Activated CD4-positive, alpha-beta T cell treated with anti-CD3 and anti-CD28 coated beads, Interleukin-2, amount 10 ng/mL, durations not matched to agents 24 days and 14 days (primary cell): ENCODE results near the gene LARP4B. TPM values are rescaled to one million over a fixed set of nuclear protein-coding genes. Genes with fewer than 3 reads are reported as not detected.
A peak's percentile ranks its signal among the peaks of the same experiment; 100 is the strongest.

Source experiments
- DNase-seq: peaks from one replicate; pipeline ENCODE4 v3.0.0; 2022
- H3K27ac Mint-ChIP-seq: one replicate; pipeline ENCODE4 v1.8.0; 2022; ENCODE audit warnings: mild to moderate bottlenecking, mixed read lengths
- H3K27me3 Mint-ChIP-seq: one replicate; pipeline ENCODE4 v1.8.0; 2022; ENCODE audit warnings: mixed read lengths
- H3K36me3 Mint-ChIP-seq: one replicate; pipeline ENCODE4 v1.8.0; 2022; ENCODE audit warnings: low read depth, mild to moderate bottlenecking, mixed read lengths
- H3K4me1 Mint-ChIP-seq: one replicate; pipeline ENCODE4 v1.8.0; 2021; ENCODE audit warnings: mixed read lengths
- H3K4me3 Mint-ChIP-seq: one replicate; pipeline ENCODE4 v1.8.0; 2022; ENCODE audit warnings: mild to moderate bottlenecking, moderate library complexity, mixed read lengths
- H3K9me3 Mint-ChIP-seq: one replicate; pipeline ENCODE4 v1.8.0; 2021; ENCODE audit warnings: mixed read lengths
- intact Hi-C: fragments of 100-400 bp; cut with micrococcal nuclease; formaldehyde crosslinking; loops from one replicate; pipeline ENCODE4 v1.15.1; 2023
- total RNA-seq: library from RNA; stranded (reverse); gene quantifications from 2 replicates; pipeline ENCODE4 v1.2.3, GENCODE V29; 2022

The LARP4B gene
- total RNA-seq, 1 donor from 2014 or later, result 169 TPM

- Mint-ChIP-seq H3K27me3 (peaks cover 18% of the 10 kb centered on the region), H3K36me3 (peaks cover 2% of the 10 kb centered on the region), H3K9me3 (peaks cover 30% of the 10 kb centered on the region), H3K4me1 (peaks cover 6% of the 10 kb centered on the region), H3K27ac (peak overlapping the region; percentile 29), H3K4me3 (no peak overlapping the region)
- intact Hi-C loops, result no loop called here
- DNase-seq, result no peak
Measured at GRCh38 chr10:761376-761775, 170.1 kb downstream of the LARP4B start.

GRCh38 chr10:760622-761021, 170.9 kb downstream of the LARP4B start:
- Mint-ChIP-seq H3K4me3 (no peak overlapping the region), H3K4me1 (peaks cover 6% of the 10 kb centered on the region), H3K9me3 (peaks cover 31% of the 10 kb centered on the region), H3K36me3 (peaks cover 2% of the 10 kb centered on the region), H3K27me3 (peaks cover 18% of the 10 kb centered on the region), H3K27ac (no peak overlapping the region)
- intact Hi-C loops, result no loop called here
- DNase-seq, result no peak

GRCh38 chr10:759898-760477, 171.5 kb downstream of the LARP4B start:
- DNase-seq, result no peak
- H3K27ac Mint-ChIP-seq, result no peak overlapping the region

More at GRCh38 chr10:759898-760477, 171.5 kb downstream of the LARP4B start:
- Mint-ChIP-seq H3K36me3 (peaks cover 2% of the 10 kb centered on the region), H3K9me3 (peaks cover 35% of the 10 kb centered on the region), H3K27me3 (peaks cover 18% of the 10 kb centered on the region), H3K4me3 (no peak overlapping the region), H3K4me1 (peaks cover 6% of the 10 kb centered on the region)
- intact Hi-C loops, result no loop called here

Other genes with a start within 250 kb of the LARP4B start
- 1.4 and 1.9 TPM in 2 replicates for gene DIP2C, start 242.0 kb downstream of the LARP4B start, total RNA-seq
- gene GTPBP4, start 56.7 kb upstream of the LARP4B start, total RNA-seq, result 187 and 194 TPM in 2 replicates
- not detected in 2 replicates for gene IDI2, start 94.2 kb upstream of the LARP4B start, total RNA-seq
- gene IDI1, start 117.4 kb upstream of the LARP4B start, total RNA-seq, result 74.6 and 75.5 TPM in 2 replicates
- gene WDR37, start 124.7 kb upstream of the LARP4B start, total RNA-seq, result 17.4 and 18.1 TPM in 2 replicates